Superior temporal gyrus (tissue), 1 donor: ENCODE results near the gene HOMER2.
"Not testable (repeated sequence)": the region's sequence is repeated elsewhere in the genome, so short reads cannot be mapped to it uniquely, and the experiment has no call there.

ENCODE experiments used
- DNase-seq: peaks from one replicate; pipeline ENCODE4 v3.0.0-alpha.2; 2016; ENCODE audit errors: extremely low spot score

HOMER2 gene

DNA sequence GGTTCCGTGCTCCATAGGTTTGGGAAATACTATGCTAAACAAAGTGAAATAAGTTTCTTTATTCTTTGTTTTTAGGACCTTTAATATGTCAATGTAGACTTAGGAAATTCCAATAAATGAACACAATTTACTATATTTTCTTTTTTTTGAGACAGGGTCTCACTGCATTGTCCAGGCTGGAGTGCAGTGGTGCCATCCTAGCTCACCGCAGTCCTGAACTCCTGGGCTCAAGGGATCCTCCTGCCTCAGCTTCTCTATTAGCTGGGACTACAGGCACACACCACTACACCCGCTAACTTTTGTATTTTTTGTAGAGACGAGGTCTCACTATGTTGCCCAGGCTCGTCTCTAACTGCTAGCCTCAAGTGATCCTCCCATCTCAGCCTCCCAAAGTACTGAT is 12.4 kb upstream of the HOMER2 start:
- DNase-seq: no peak

DNA sequence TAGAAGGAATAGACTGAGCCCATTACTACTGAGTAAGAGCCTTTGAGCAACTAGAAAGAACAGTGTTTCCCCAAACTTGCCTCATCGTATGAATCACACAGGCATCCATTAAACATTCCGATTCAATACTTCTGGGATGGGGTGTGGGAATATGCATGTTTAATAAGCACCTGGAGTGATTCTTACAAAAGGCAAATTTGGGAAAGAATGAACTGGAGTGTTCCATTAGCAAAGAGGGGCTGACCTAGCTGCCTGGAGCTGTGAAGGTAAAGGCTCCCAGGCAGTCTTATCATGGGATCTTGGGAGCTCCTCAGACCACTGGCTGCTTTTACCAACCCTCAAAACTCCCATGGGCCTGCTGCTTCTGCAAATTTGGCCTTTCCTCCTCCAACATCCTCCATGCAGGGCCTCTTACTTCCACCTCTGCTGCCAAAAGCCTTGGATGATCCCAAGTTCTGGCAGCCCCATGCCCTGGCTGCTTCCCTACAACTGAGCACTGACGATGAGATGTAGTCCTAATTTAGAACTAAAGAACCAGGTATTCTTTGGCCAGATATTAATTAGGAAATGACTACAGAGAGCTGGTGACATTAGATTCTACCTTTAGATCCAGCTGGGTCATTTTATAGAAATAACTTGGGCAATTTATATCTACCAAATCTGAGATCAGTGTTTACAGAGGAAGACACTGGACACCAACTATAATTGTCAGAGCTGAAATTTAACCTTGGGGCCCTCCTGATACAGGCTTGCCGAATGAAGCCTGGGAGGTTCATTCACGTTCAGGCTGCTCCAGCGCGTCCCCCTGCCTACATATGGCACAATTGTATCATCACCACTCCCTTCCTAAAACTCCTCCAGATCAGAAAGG is 11.2 kb upstream of the HOMER2 start:
- no peak for DNase-seq

DNA sequence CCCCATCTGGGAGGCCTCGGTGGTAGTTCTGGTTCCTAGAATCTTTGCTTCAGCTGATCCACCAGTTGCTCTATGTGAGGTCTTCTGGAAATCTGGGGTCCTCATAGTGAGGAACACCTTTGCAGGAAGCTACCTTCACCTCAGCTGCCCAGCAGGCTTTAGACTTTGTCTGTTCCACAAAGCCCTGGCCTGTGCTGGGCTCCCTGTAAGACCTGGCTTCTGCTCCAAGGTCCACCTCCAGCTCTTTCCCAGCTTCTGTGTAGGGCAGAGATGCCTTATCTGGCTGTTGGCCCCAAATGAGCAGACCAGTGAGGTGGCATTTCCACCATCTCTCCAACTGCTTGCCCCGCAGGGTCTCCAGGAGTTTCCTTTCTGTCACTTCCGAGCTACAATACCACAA is 8.2 kb upstream of the HOMER2 start:
- DNase-seq: no peak

DNA sequence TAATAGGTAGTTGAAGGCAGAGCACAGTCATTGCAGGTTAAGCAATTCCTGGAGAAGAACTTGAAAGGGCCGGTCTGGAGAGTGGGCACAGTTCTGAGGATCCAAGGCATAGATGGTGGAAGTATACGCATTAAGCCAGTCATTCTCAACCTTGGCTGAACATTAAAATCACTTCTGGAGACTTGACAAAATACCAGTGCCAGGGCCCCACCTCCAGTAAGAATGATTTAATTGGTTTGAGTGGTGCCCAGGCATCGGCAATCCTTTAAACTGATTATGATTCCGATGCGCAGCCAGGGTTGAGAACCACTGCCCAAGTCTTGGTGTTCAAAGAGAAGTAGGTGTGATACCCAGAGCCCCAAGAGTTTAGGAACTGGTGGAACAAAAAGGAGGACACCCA is 6.9 kb upstream of the HOMER2 start:
- DNase-seq: no peak

DNA sequence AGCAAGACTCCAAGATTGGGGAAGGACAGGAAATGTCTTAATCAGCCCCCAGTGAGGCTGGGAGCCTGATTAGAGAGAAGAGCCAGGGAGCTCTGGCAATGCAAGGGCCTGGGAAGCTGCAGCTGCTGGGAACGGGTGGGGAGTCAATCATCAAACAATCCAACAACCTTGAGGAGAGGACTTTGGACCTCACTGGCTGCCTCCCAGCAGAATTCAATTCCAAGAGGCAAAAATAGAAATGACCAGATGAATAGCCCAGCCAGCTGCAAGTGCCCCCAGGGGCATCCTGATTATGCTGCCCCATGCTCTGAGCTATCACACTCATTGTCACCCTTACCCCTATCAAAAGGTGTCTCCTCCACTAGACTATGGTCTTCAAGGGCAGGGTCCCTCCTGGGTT is 6.1 kb upstream of the HOMER2 start:
- DNase-seq: no peak

DNA sequence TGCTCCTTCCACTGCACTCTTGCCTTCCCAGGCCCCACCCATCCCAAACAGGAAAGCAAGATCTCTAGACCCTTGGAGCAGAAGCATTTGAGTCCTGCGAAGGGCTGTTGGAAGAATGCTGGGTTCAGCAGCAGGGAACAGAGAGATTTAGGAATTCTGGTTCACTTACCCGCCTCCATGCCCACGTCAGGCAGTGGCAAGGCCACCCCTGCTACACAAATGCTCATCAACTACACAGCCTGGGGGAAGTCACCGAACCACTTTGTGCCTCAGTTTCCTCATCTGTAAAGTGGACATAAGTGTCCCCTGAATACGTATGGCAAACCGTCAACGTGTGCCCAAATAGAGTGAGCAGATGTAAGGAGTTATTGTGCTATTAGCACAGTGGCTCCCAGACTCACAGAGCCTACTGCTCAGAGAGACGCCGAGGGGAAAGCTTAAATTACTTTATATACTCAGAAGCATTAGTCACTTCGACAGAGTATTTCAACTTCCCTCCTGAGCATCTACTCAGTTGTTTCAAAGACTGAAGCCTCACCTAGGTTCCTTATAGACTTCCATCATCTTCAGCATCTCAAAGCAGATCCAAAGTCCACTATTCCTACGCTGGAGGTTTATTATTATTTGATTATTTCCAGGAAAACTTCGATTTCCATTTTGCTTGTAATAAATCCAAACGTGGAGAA is 905 bp downstream of the HOMER2 start:
- DNase-seq: peak; percentile 38

DNA sequence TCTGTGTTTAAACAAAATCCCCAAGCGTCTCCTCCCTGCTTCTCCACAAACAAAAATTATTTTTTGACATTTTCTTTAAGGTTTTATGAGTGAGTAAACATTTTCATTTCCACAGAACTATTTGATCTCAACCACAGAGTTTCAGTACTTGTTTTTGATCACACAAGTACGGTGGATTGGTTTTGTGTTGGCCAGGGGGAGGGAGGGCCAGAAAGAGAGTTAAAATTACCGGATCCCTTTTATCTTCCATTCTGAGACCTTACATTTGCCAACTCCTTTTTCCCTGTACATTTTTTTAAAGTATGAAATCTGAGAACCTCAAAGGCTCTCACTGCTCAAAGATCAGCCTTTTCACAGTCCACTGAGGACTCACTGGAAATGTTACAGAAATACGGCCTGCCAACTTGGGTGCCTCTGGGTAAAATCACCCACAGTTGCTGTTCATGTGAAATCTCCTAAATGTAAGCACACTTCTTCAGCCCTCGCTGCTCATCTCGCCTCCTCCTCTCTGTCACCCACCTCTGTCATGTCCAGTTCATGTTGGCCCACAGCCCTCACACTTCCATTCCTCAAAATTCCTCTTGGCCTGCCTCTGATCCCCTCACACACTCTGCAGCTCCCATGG is 1.7 kb downstream of the HOMER2 start:
- DNase-seq: no peak

DNA sequence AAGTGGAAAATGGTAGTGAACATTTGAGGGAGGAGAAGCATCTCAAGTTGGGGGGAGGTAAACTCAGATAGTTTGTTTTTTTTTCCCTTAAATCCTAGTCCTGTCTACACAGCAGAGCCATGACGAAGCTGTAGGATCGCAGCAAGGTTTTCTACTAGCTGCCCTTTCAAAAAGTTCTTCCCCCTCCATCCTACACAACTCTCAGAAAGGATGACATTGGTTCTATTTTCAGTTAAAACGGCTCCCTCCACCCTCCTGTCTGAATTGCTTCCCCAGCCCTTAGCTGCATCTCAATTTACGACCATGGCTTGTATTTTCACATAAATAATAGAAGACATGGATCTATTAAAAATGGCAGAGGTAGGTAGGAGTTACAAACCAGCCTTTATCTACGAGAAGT is 2.2 kb downstream of the HOMER2 start:
- DNase-seq: no peak

DNA sequence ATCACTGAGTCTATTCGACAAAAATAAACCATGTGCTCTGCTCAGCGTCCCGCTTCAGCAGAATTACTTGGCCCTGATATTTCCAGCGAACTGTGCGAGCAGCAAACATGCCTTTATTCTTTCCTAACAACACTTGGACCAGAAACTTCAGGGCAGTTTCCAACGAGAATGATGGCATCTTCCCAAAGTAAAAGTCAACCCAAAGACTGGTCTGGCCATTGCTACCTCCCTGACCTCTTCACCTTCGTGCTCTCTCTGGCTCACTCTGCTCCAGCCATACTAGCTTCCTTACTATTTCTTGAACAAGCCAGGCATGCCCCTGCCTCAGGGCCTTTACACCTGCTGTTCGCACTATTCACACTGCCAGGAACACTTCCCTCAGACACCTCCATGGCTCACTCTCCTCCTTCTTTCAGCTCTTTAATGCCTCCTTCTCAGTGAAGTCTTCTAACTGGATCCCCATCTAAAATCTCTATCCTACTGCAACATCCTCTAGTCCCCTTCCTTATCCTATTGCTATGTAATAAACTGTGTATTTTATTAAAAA is 6.3 kb downstream of the HOMER2 start:
- no peak for DNase-seq

DNA sequence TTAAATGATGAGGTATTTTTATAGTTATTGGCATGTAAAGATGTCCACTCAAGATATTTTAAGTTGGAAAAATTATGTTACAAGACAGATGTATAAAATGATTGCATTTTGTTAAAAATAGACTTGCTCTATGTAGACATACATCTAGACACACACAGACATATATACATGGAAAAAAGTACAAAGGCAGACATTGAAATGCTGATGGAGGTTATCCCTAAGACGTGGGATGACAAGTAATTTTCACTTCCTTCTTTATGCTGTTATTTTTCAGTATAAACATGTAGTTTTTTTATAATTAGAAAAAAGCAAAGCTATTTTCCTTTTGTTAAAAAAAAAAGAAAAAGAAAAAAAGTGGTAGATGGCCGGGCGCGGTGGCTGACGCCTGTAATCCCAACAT is 7.2 kb downstream of the HOMER2 start:
- DNase-seq: no peak

DNA sequence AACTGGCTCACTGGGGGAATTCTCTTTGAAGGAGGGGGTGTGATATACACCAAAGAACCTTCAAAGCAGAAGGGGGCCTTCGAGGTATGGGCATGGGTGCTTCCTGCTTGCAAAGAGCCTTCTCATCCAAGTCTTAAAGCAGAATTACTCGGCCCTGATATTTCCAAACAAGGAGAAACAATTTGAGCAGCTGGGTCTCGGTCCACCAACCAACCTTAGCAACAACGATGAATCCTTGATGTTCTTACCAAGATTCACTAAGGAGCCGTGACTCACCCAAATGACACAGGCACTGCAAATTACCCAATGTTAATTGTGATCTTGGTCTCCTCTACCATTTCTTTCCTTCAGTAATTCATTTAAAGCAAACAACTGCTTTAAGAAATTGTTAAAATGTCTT is 7.7 kb downstream of the HOMER2 start:
- no peak for DNase-seq

DNA sequence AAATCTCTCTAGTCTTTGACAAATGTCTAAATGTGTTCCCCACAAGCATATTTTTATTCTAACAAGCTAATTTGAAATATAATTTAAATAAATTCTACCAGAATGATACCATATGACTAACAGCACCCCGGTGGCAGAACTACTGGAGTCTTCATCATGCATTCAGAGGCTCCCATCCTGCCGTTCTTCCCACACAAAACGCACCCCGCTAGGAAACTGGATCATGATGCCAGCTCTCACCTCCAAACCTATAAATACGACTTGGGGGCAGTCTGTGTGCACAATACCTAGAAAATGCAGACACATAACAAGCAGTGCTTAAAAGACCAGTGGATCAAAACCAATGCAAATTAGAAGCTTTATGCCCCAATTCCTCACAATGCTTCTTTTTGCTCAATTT is 8.5 kb downstream of the HOMER2 start:
- peak; percentile 30 for DNase-seq

DNA sequence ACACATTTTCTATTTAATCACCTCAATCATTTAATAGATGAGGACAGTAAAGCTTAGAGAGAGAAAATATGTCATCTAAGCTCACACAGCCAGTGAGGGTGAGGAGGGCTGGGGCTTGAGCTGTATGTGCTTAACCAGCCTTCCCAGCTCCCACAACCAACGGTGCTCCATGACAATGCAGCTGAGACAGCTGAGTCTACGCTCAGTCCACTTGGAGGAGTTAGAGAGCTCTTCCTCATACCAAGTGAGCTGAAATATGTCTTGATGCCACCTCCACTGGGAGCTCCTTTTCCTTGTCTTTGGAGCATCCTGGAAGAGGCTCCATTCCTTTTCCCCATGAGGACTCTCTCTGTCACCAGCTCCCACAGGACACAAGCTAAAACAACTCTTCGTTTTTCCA is 9.3 kb downstream of the HOMER2 start:
- no peak for DNase-seq

DNA sequence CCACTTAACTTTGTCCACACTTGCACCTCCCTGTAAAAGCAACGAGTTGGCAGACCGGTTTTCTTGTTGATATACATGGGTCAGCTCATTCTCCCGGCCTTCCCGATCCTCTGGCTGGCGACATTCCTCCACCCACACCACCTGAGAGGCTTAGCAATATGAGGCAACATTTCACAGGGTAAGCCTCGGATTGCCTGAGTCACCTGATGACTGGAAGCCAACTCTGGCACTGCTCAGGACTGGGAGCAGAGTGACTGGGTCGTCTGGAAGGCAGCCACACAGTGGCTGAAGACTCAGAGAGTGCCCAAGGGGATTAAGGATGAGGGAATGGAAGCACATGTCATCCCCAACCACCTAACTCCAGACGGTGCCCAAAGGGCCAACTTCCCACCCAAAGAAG is 9.8 kb downstream of the HOMER2 start:
- no peak for DNase-seq

DNA sequence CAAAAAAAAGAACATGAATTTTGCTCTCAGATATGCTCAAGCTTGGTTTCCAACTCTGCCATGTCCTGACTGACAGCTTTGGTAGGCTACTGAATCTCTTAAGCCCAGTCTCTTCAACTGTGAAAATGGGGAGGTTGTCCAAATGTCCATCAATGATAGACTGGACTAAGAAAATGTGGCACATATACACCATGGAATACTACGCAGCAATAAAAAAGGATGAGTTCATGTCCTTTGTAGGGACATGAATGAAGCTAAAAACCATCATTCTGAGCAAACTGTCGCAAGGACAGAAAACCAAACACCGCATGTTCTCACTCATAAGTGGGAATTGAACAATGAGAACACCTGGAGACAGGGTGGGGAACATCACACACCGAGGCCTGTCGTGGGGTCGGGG is 12.8 kb downstream of the HOMER2 start:
- DNase-seq: not testable (repeated sequence)

DNA sequence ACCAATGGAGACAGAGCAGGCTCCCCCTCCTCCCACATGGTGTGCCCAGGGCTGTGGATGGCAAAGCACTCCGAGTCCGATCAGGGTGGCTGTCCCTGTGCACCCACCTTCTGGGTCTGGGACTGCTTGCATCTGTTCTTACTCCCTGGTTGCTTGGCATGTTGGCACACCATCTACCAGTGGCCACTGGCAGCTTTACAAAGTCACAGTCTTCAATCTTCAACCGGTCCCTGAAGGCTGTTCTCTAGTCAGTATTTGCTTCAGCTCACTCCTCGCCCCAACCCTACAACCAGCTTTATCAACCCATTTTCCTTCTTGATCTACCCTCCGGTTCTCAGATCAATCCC is 14.8 kb downstream of the HOMER2 start:
- no peak for DNase-seq

DNA sequence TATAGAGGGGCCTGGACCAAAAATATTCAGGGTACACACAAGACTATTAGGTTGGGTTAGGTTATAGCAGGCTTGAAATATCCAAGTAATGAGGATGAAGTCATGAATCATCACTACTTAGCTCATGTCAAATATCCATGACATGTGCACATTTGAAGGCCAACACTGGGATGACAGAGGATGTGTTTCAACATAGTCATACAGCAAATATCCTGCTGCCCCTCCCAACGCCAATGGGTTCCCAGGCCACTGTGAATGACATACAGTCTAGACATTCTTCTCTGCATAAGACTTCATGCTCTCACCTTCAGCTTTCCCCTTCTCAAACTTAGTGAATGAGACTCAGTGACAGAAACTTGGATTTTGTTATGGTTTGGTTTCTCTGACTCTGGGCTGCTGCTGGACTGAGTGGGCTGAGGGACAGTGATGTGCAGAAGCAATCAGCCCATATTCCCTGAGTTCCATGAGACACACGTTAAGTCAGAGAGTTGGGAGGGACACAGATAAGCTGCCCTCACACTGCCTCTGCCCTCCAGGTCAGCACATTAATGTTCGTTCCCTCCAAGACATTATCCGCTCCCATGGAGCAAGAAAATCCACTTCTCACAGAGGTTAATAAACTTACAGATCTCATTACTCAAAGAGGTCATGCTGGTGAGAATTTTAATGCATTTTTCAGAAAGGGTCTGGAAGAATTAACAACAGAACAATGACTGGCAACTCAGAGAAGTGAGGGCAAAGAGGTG is 15.4 kb downstream of the HOMER2 start:
- DNase-seq: no peak

DNA sequence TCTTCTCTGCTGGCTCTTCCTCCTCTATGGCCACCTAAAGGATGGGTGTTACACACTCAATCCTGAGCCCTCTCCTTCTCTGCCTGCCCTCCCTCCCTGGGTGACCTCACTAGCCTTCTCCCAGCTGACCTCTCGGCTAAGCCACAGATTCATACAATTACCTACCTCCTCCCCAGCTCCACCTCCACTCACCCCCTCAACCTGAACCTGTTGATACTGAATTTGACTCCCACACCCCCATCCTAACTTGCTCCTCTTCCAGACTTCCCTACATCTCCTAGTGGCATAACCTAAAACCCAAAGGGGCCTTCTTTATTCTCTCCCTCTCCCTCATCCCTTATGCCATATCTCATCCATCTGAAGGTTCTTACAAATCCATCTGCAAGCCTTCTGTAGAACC is 17.1 kb downstream of the HOMER2 start:
- DNase-seq: no peak

DNA sequence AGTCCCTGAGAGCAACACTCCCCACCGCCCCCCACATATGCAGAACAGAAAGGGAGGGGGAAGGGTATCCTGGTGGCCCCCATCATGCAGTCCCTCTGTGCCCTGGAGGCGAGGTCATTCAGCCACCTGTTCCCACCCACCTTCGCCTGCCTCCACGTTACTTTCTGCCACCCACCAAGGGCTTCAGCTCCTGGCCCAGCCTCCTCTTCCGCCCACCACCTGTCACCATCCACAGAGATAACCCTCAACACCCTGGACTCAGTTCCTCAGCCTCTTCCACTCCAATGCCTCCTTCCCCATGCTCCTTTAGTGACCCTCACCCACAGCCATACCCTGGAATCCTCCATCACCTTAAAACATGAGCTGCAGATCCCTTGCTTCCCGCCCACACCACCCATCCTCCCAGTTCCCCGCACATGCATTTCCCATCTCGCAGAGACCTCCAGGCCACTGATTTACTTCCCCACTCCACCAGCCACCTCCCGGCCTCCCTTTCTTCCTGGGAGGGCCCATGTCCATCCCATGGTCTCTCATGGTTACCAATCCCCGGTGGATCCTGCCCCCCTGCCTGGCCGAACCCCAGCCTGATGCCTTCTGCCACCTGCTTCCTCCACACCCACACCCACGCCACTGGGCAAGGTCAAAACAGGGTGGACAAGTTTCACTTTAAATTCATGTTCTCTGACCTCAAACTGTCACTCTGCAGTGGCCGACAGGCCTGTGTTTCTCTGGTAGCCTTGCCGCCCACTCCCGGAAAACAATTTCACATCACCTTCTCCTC is 18.2 kb downstream of the HOMER2 start:
- DNase-seq: no peak

DNA sequence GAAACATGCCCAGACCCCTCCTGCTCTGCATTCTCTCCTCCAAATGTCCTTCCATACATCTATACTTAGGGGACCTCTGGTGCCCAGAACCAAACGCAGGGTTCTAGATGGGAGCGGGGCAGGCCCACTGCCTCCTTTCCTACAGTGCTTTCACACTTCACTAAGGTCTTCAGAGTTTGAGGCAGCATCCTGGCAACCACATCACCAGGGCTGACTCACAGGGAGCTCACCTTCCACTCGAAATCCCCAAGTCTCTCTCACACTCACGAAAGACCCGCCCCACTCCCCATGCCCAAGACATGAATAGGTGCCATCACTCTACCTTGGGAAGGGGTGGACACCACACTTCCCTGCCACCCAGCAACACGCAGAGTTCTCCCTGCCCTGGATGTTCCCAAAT is 18.9 kb downstream of the HOMER2 start:
- DNase-seq: no peak

DNA sequence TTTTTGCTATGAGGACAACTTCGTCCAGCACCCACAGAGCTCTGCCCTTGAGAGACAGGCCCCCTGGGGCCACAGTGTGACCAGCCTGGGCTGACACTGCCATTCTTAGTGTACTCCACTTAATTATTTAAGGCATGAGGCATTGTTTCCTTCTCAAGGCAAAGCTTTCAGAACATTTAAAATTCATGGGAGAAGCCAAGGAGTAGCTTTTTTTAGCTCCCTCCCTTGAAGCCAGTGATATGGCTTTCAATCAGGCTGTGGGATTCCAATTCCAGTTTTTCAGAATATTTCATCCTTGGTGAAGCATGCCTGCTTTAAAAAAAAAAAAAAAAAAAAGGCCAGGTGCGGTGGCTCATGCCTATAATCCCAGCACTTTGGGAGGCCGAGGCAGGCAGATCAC is 21.3 kb downstream of the HOMER2 start:
- DNase-seq: peak; percentile 42
